PC-9 (cell line): ENCODE data around the gene RAB11FIP4. TPM values are rescaled to one million over a fixed set of nuclear protein-coding genes. Genes with fewer than 3 reads are reported as not detected.

ENCODE experiments used
- BruUV-seq: library from RNA; stranded (reverse); fragments of 400-500 nt; replicated peaks from 2 replicates; lab custom pipeline; 2021; lab: Mats Ljungman, UMichigan
- CTCF ChIA-PET: fragments of 300-600 bp; sonication (Branson Sonifier 250); formaldehyde crosslinking; loops from one replicate; lab custom pipeline; 2022; ENCODE audit warnings: antibody characterized with exemption; lab: Charles Lee
- POLR2A ChIA-PET: fragments of 300-600 bp; sonication (Branson Sonifier 250); formaldehyde crosslinking; loops from one replicate; lab custom pipeline; 2022; ENCODE audit warnings: antibody characterized with exemption; ENCODE audit not compliant: unreplicated experiment; lab: Charles Lee
- DNase-seq, 2 experiments: peaks; one replicate each; pipeline versions ENCODE4 v3.0.0 to v3.0.0-alpha.2; 2015 to 2022; ENCODE audit warnings: mixed read lengths in 1 of 2
- H2AFZ ChIP-seq: fragments of 200-600 bp; sonication (generic); 2 replicates; pipeline ENCODE4 v1.8.1; 2017; ENCODE audit warnings: antibody characterized with exemption
- H3F3A ChIP-seq: fragments of 200-600 bp; sonication (generic); 2 replicates; pipeline ENCODE4 v1.8.1; 2017; ENCODE audit warnings: antibody characterized with exemption, mild to moderate bottlenecking, low read depth; ENCODE audit not compliant: insufficient read depth
- H3K27ac ChIP-seq: fragments of 200-600 bp; sonication (generic); 2 replicates; pipeline ENCODE4 v1.6.1; 2016; ENCODE audit warnings: mixed run types
- H3K27me3 ChIP-seq: fragments of 200-600 bp; sonication (generic); 2 replicates; pipeline ENCODE4 v1.6.1; 2016; ENCODE audit warnings: low read depth, mixed run types; ENCODE audit not compliant: insufficient read depth
- H3K36me3 ChIP-seq: fragments of 200-600 bp; sonication (generic); 2 replicates; pipeline ENCODE4 v1.6.1; 2016; ENCODE audit warnings: low read depth, mixed run types
- H3K4me1 ChIP-seq: fragments of 200-600 bp; sonication (generic); replicated peaks from 2 replicates; pipeline ENCODE4 v1.6.1; 2016; ENCODE audit warnings: mixed run types; ENCODE audit not compliant: insufficient read depth
- H3K4me2 ChIP-seq: fragments of 200-600 bp; sonication (generic); 2 replicates; pipeline ENCODE4 v1.6.1; 2017; ENCODE audit warnings: mixed run types
- H3K4me3 ChIP-seq: fragments of 200-600 bp; sonication (generic); 2 replicates; pipeline ENCODE4 v1.6.1; 2016; ENCODE audit warnings: mixed run types
- H3K79me2 ChIP-seq: fragments of 200-600 bp; sonication (generic); 2 replicates; pipeline ENCODE4 v1.6.1; 2017; ENCODE audit warnings: low read depth, mixed run types
- H3K9me2 ChIP-seq: fragments of 200-600 bp; sonication (generic); 2 replicates; pipeline ENCODE4 v1.8.1; 2017; ENCODE audit warnings: mild to moderate bottlenecking; ENCODE audit not compliant: insufficient read depth
- H3K9me3 ChIP-seq: fragments of 200-600 bp; sonication (generic); 2 replicates; pipeline ENCODE4 v1.8.1; 2016; ENCODE audit warnings: low read depth; ENCODE audit not compliant: insufficient read depth
- H4K20me1 ChIP-seq: fragments of 200-600 bp; sonication (generic); 2 replicates; pipeline ENCODE4 v1.8.1; 2017; ENCODE audit not compliant: insufficient read depth
- EZH2 ChIP-seq: fragments of 200-600 bp; sonication (generic); IDR thresholded peaks from 2 replicates; pipeline ENCODE4 v1.8.0; 2017; ENCODE audit warnings: antibody characterized with exemption, low read depth
- intact Hi-C: fragments of 100-400 bp; cut with micrococcal nuclease; formaldehyde crosslinking; loops from one replicate; pipeline ENCODE4 v1.10.0; 2022; ENCODE audit not compliant: unreplicated experiment
- total RNA-seq: library from RNA; stranded (reverse); gene quantifications from 2 replicates; pipeline ENCODE4 v1.2.3, GENCODE V29; 2021
- TF ChIP-seq, protein P1 (sequence below): fragments of 200-600 bp; sonication (generic); conservative IDR thresholded peaks from 2 replicates; pipeline ENCODE4 v1.6.1; 2017; ENCODE audit warnings: mixed run types, antibody characterized with exemption, mild to moderate bottlenecking, moderate library complexity

Gene RAB11FIP4
- total RNA-seq, 1 experiment from 2014 or later: 22.9 TPM

DNA sequence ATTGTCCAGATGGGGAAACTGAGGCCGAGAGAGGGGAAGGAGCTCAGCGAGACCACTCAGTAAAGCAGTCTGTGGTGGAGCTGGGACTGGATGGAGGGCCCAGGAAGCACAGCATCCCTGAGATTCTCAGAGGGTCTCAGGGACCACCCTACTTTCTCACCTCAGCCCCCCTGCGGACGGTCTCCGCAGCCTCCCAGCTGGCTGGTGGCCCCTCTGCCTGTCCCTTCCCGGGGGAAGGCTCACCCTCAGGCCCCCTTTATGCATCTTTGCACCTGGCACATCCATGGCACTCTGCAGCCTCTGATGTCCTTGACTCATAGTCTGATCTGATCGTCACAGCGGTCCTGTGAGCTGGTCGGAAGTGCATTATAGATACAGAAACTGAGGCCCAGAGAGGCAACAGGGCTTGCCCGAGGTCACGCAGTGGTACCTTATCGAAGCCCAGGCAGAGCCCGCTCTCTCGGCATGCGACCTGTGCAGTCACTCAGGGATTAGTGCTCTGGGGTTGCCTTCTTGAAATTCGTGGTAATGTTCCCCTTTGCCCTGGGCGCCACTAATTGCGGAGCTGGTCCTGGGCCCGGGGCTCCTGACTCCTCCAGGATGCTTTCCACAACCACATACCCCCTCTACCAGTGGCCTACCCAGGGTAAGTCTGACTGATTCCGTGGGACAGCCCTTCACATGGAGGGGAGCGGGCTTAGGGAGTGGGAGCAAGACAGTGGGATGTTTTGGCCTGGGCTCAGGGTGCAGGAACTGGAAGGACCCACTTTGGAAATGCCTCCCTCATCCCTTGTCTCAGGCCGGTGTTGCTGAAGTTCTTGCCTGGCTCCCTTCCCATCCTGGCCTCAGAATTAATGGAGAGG lies 24.4 kb downstream of the RAB11FIP4 start:
- DNase-seq: no peak
- no peak overlapping the region for H3K4me3 ChIP-seq
- H3K27me3 ChIP-seq: peaks cover 25% of the 10 kb centered on the region
- no TSS peak for BruUV-seq
- no peaks in the 10 kb centered on the region for H4K20me1 ChIP-seq
- CTCF ChIA-PET: no interaction called here
- H3K27ac ChIP-seq: no peak overlapping the region
- no peaks in the 10 kb centered on the region for H3K36me3 ChIP-seq
- H3F3A ChIP-seq: no peaks in the 10 kb centered on the region
- no peak overlapping the region for H2AFZ ChIP-seq
- no peaks in the 10 kb centered on the region for H3K9me2 ChIP-seq
- no peaks in the 10 kb centered on the region for H3K9me3 ChIP-seq
- H3K79me2 ChIP-seq: no peaks in the 10 kb centered on the region
- POLR2A ChIA-PET: no interaction called here
- intact Hi-C loops: no loop called here
- no peaks in the 10 kb centered on the region for H3K4me1 ChIP-seq
- TF ChIP-seq EZH2: no peak
- TF ChIP-seq, protein P1, sequence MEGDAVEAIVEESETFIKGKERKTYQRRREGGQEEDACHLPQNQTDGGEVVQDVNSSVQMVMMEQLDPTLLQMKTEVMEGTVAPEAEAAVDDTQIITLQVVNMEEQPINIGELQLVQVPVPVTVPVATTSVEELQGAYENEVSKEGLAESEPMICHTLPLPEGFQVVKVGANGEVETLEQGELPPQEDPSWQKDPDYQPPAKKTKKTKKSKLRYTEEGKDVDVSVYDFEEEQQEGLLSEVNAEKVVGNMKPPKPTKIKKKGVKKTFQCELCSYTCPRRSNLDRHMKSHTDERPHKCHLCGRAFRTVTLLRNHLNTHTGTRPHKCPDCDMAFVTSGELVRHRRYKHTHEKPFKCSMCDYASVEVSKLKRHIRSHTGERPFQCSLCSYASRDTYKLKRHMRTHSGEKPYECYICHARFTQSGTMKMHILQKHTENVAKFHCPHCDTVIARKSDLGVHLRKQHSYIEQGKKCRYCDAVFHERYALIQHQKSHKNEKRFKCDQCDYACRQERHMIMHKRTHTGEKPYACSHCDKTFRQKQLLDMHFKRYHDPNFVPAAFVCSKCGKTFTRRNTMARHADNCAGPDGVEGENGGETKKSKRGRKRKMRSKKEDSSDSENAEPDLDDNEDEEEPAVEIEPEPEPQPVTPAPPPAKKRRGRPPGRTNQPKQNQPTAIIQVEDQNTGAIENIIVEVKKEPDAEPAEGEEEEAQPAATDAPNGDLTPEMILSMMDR: no peak
- no peak overlapping the region for H3K4me2 ChIP-seq

DNA sequence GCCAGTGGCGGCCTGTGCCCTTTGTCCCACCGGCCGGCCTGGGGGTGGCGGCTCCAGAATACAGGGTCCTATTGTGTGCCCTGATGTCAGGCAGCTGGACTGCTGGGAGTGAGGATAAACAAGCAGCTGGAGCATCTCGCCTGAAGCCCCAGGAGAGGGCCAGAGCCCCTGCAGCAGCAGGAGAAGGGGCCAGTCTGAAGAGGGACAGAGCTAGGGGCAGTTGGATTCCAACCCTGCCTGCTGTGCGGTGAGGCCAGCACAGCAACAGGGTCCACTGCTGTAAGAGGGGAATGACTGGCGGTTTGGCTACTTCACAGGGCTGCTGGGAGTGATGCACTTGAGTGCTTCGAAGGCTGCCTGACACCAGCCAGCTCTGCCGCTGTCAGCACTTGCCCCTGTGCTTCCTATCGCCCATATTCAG lies 25.0 kb downstream of the RAB11FIP4 start:
- no peaks in the 10 kb centered on the region for H4K20me1 ChIP-seq
- DNase-seq: no peak
- no peaks in the 10 kb centered on the region for H3K9me2 ChIP-seq
- H3K9me3 ChIP-seq: no peaks in the 10 kb centered on the region
- no TSS peak for BruUV-seq
- H3K27me3 ChIP-seq: peaks cover 23% of the 10 kb centered on the region
- no peaks in the 10 kb centered on the region for H3K4me1 ChIP-seq
- H3K79me2 ChIP-seq: no peaks in the 10 kb centered on the region
- intact Hi-C loops: no loop called here
- no peak overlapping the region for H3K27ac ChIP-seq
- no peak overlapping the region for H3K4me3 ChIP-seq
- no peak overlapping the region for H3K4me2 ChIP-seq
- no peak overlapping the region for H2AFZ ChIP-seq
- H3K36me3 ChIP-seq: no peaks in the 10 kb centered on the region
- CTCF ChIA-PET: no interaction called here
- POLR2A ChIA-PET: no interaction called here
- H3F3A ChIP-seq: no peaks in the 10 kb centered on the region
- no peak for TF ChIP-seq EZH2
- TF ChIP-seq, protein P1: no peak

DNA sequence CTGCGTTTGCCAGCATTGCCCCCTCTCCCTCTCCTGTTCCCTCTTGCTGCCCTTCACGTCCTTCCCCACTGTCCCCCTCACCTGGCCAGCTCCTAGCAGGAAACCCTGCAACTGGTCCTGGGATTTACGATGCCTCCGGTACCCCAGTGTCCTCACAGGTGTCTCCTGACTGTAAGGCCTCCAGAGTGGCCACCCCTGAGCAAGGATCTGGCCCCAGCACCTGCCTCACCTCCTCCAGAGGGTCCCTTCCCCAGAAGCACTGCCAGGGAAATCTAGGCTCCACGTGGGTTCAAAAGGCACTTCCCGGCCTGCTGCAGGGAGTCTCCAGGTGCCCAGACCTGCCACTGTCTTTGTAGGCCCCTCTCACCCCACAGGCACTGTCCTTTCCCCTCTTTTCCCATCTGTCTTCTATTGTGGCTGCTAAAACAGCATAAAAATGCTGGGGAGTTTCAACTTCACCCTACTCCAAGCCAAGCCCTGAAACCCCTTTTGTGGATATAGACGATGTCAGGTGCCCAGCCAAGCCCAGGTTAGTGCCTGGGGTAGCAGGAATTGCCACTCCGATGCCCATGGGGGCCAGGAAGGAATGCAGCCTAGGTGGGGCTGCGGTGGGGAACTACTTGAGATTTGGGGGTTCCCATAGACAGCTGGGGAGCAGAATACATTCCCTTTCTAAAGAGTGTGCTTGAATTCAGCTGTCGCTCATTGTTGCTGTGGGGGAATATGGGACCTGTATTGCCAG lies 25.7 kb downstream of the RAB11FIP4 start:
- H3K4me1 ChIP-seq: no peaks in the 10 kb centered on the region
- H3K27me3 ChIP-seq: peaks cover 22% of the 10 kb centered on the region
- H3K9me3 ChIP-seq: no peaks in the 10 kb centered on the region
- H3K79me2 ChIP-seq: no peaks in the 10 kb centered on the region
- intact Hi-C loops: no loop called here
- H3K9me2 ChIP-seq: no peaks in the 10 kb centered on the region
- no peak for TF ChIP-seq EZH2
- TF ChIP-seq, protein P1: no peak
- POLR2A ChIA-PET: no interaction called here
- no peak overlapping the region for H3K27ac ChIP-seq
- H3K4me3 ChIP-seq: no peak overlapping the region
- H3K4me2 ChIP-seq: no peak overlapping the region
- H4K20me1 ChIP-seq: no peaks in the 10 kb centered on the region
- DNase-seq: no peak
- CTCF ChIA-PET: no interaction called here
- no TSS peak for BruUV-seq
- no peaks in the 10 kb centered on the region for H3F3A ChIP-seq
- no peak overlapping the region for H2AFZ ChIP-seq
- no peaks in the 10 kb centered on the region for H3K36me3 ChIP-seq
